Hepatocyte (in vitro differentiated cells): Measurements from ENCODE around the gene VPS54. TPM values are rescaled to one million over a fixed set of nuclear protein-coding genes. Genes with fewer than 3 reads are reported as not detected.
A peak's percentile ranks its signal among the peaks of the same experiment; 100 is the strongest.
"Not testable (repeated sequence)": the region's sequence is repeated elsewhere in the genome, so short reads cannot be mapped to it uniquely, and the experiment has no call there.

Experiments used
- DNase-seq: peaks from one replicate; pipeline ENCODE4 v3.0.0-alpha.2; 2016; ENCODE audit warnings: low spot score
- H2AFZ ChIP-seq: fragments of 200-600 bp; sonication (generic); 2 replicates; pipeline ENCODE4 v1.6.0; 2016; ENCODE audit warnings: antibody characterized with exemption, mild to moderate bottlenecking
- H3K27ac ChIP-seq: fragments of 200-600 bp; sonication (generic); 2 replicates; pipeline ENCODE4 v1.5.1; 2016; ENCODE audit warnings: mild to moderate bottlenecking
- H3K27me3 ChIP-seq: fragments of 200-600 bp; sonication (generic); 2 replicates; pipeline ENCODE4 v1.6.1; 2016
- H3K36me3 ChIP-seq: fragments of 200-600 bp; sonication (generic); replicated peaks from 2 replicates; pipeline ENCODE4 v1.5.1; 2016; ENCODE audit warnings: low read depth; ENCODE audit not compliant: insufficient read depth
- H3K4me1 ChIP-seq: fragments of 200-600 bp; sonication (generic); 2 replicates; pipeline ENCODE4 v1.5.1; 2016; ENCODE audit warnings: mild to moderate bottlenecking, moderate library complexity; ENCODE audit not compliant: insufficient read depth
- H3K4me2 ChIP-seq: fragments of 200-600 bp; sonication (generic); 2 replicates; pipeline ENCODE4 v1.6.0; 2016
- H3K4me3 ChIP-seq: fragments of 200-600 bp; sonication (generic); 2 replicates; pipeline ENCODE4 v1.5.1; 2016; ENCODE audit warnings: mild to moderate bottlenecking
- H3K79me2 ChIP-seq: fragments of 200-600 bp; sonication (generic); 2 replicates; pipeline ENCODE4 v1.6.0; 2017; ENCODE audit warnings: mild to moderate bottlenecking
- H3K9me2 ChIP-seq: fragments of 200-600 bp; sonication (generic); replicated peaks from 2 replicates; pipeline ENCODE4 v1.6.0; 2017; ENCODE audit warnings: mild to moderate bottlenecking; ENCODE audit not compliant: insufficient read depth
- H3K9me3 ChIP-seq: fragments of 200-600 bp; sonication (generic); 2 replicates; pipeline ENCODE4 v1.5.1; 2016; ENCODE audit warnings: low read depth, mild to moderate bottlenecking
- H4K20me1 ChIP-seq: fragments of 200-600 bp; sonication (generic); 2 replicates; pipeline ENCODE4 v1.6.0; 2016; ENCODE audit warnings: mild to moderate bottlenecking; ENCODE audit not compliant: insufficient read depth, poor library complexity, severe bottlenecking
- CTCF ChIP-seq: fragments of 200-600 bp; sonication (generic); IDR thresholded peaks from 2 replicates; pipeline ENCODE4 v1.5.1; 2016; ENCODE audit warnings: antibody characterized with exemption, mild to moderate bottlenecking; ENCODE audit not compliant: poor library complexity
- EZH2 ChIP-seq: fragments of 200-600 bp; sonication (generic); IDR thresholded peaks from 2 replicates; pipeline ENCODE4 v1.6.1; 2016; ENCODE audit warnings: antibody characterized with exemption, mild to moderate bottlenecking, borderline replicate concordance
- EZH2phosphoT487 ChIP-seq: fragments of 200-600 bp; sonication (generic); IDR thresholded peaks from one replicate; pipeline ENCODE4 v1.6.1; 2018; ENCODE audit warnings: antibody characterized with exemption, mild to moderate bottlenecking, low read depth, moderate library complexity; ENCODE audit not compliant: unreplicated experiment, severe bottlenecking
- WGBS: methylation state at CpG from one replicate; pipeline ENCODE4 v1.1.6; 2016; ENCODE audit warnings: low lambda C conversion rate; ENCODE audit errors: missing lambda C conversion rate; 5-methylcytosine and 5-hydroxymethylcytosine counted together
- polyA plus RNA-seq: library from polyadenylated mRNA; unstranded; fragments of >200 nt; fragmentation: Nextera tagmentation; extraction: Ambion mirVana; gene quantifications from 2 replicates; pipeline ENCODE4 v1.2.1, GENCODE V29; 2016
- total RNA-seq: library from RNA; depleted of rRNA; stranded (reverse); fragments of >200 nt; gene quantifications from 2 replicates; pipeline ENCODE4 v1.2.3, GENCODE V29; 2014

The VPS54 gene
- total and polyA plus RNA-seq, 2 experiments from 2014 or later = 14.5 to 40.5 TPM

GRCh38 chr2:63850204-63850571 is 169.0 kb downstream of the VPS54 start:
- Histone ChIP-seq H3K9me2 (no peaks in the 10 kb centered on the region), H3K36me3 (no peaks in the 10 kb centered on the region), H3K4me1 (peaks cover 28% of the 10 kb centered on the region), H3K4me2 (peak overlapping the region; percentile 53), H2AFZ (no peak overlapping the region), H3K27me3 (no peaks in the 10 kb centered on the region), H3K27ac (no peak overlapping the region), H4K20me1 (peaks cover 42% of the 10 kb centered on the region), H3K79me2 (peaks cover 100% of the 10 kb centered on the region), H3K4me3 (no peak overlapping the region), H3K9me3 (no peaks in the 10 kb centered on the region)
- TF ChIP-seq EZH2 (no peak), CTCF (no peak)
- WGBS = 70% methylated on average over 1 of the region's 1 CpG
- no peak for DNase-seq

GRCh38 chr2:63849381-63850203 is 169.6 kb downstream of the VPS54 start:
- H4K20me1 ChIP-seq = peaks cover 48% of the 10 kb centered on the region

GRCh38 chr2:63847571-63847970 is 171.7 kb downstream of the VPS54 start:
- Histone ChIP-seq H4K20me1 (peaks cover 36% of the 10 kb centered on the region), H3K4me1 (peaks cover 42% of the 10 kb centered on the region), H3K79me2 (peaks cover 97% of the 10 kb centered on the region)
- not testable (repeated sequence) for H3K27me3 ChIP-seq, H3K9me3 ChIP-seq, DNase-seq, H3K36me3 ChIP-seq, H3K9me2 ChIP-seq, H3K27ac ChIP-seq, H3K4me3 ChIP-seq, H2AFZ ChIP-seq, H3K4me2 ChIP-seq
- WGBS = 97% methylated on average over 4 of the region's 4 CpGs

More at GRCh38 chr2:63849381-63850203, 169.6 kb downstream of the VPS54 start:
- H3K9me3 ChIP-seq = no peaks in the 10 kb centered on the region
- no peak overlapping the region for H3K4me3 ChIP-seq
- H3K27me3 ChIP-seq = no peaks in the 10 kb centered on the region
- peak overlapping the region; percentile 53 for H3K4me2 ChIP-seq
- TF ChIP-seq CTCF = no peak
- no peak for TF ChIP-seq EZH2
- TF ChIP-seq EZH2phosphoT487 = no peak
- H3K79me2 ChIP-seq = peaks cover 100% of the 10 kb centered on the region
- 39% methylated on average over 7 of the region's 7 CpGs for WGBS
- H3K9me2 ChIP-seq = no peaks in the 10 kb centered on the region
- no peak overlapping the region for H2AFZ ChIP-seq
- peak overlapping the region; percentile 25 for H3K27ac ChIP-seq
- H3K36me3 ChIP-seq = no peaks in the 10 kb centered on the region
- DNase-seq = no peak
- H3K4me1 ChIP-seq = peaks cover 34% of the 10 kb centered on the region

- Histone ChIP-seq H3K4me1 (peaks cover 42% of the 10 kb centered on the region), H3K4me2 (peak overlapping the region; percentile 74), H3K79me2 (peaks cover 90% of the 10 kb centered on the region), H3K9me3 (no peaks in the 10 kb centered on the region), H3K36me3 (no peaks in the 10 kb centered on the region), H3K9me2 (no peaks in the 10 kb centered on the region), H2AFZ (no peak overlapping the region), H4K20me1 (peaks cover 26% of the 10 kb centered on the region), H3K27me3 (no peaks in the 10 kb centered on the region), H3K4me3 (no peak overlapping the region), H3K27ac (no peak overlapping the region)
- DNase-seq = no peak
- WGBS = 38% methylated on average over 1 of the region's 1 CpG
- TF ChIP-seq EZH2 (no peak), CTCF (no peak), EZH2phosphoT487 (no peak)
These were observed 172.7 kb downstream of the VPS54 start for GRCh38 chr2:63846487-63846886.
